Eye (tissue), 1 donor: ENCODE results near the gene DCDC2.
A peak's percentile ranks its signal among the peaks of the same experiment; 100 is the strongest.
"Not testable (repeated sequence)": the region's sequence is repeated elsewhere in the genome, so short reads cannot be mapped to it uniquely, and the experiment has no call there.

Source experiments
- DNase-seq: peaks from one replicate; pipeline ENCODE4 v3.0.0-alpha.2; 2015

DCDC2 gene

GRCh38 chr6:24357336-24358218, at the start of gene DCDC2:
Gene DCDC2 (minus strand): TSS chr6:24358059. CDS start chr6:24357750, 309 bp downstream.
- DNase-seq, result peak; percentile 70

GRCh38 chr6:24405262-24405661, 47.4 kb upstream of the DCDC2 start:
- DNase-seq, result no peak

GRCh38 chr6:24403501-24403824, 45.6 kb upstream of the DCDC2 start:
- DNase-seq, result no peak

GRCh38 chr6:24402697-24403500, 45.0 kb upstream of the DCDC2 start, which contains the start of gene MRS2:
Gene MRS2 (plus strand): TSS chr6:24402936. CDS start chr6:24403047, 111 bp downstream.
- peak; percentile 87 for DNase-seq

GRCh38 chr6:24401458-24401857, 43.6 kb upstream of the DCDC2 start:
- no peak for DNase-seq

GRCh38 chr6:24400045-24401039, 42.5 kb upstream of the DCDC2 start:
- not testable (repeated sequence) for DNase-seq

- DNase-seq, result no peak
Measured at GRCh38 chr6:24397631-24398030, 39.8 kb upstream of the DCDC2 start.

- DNase-seq, result no peak
Measured at GRCh38 chr6:24396824-24397223, 39.0 kb upstream of the DCDC2 start.

- DNase-seq, result no peak
Measured at GRCh38 chr6:24394780-24395437, 37.0 kb upstream of the DCDC2 start.

- DNase-seq, result no peak
Measured at GRCh38 chr6:24394061-24394779, 36.4 kb upstream of the DCDC2 start.

GRCh38 chr6:24391756-24392405, 34.0 kb upstream of the DCDC2 start:
- no peak for DNase-seq

GRCh38 chr6:24391208-24391607, 33.3 kb upstream of the DCDC2 start:
- DNase-seq, result no peak

GRCh38 chr6:24387818-24388217, 30.0 kb upstream of the DCDC2 start:
- DNase-seq, result no peak

GRCh38 chr6:24385536-24386269, 27.8 kb upstream of the DCDC2 start:
- no peak for DNase-seq

- not testable (repeated sequence) for DNase-seq
Measured at GRCh38 chr6:24384369-24385130, 26.7 kb upstream of the DCDC2 start.

GRCh38 chr6:24382891-24383494, 25.1 kb upstream of the DCDC2 start:
- DNase-seq, result not testable (repeated sequence)

- no peak for DNase-seq
Measured at GRCh38 chr6:24382220-24382540, 24.3 kb upstream of the DCDC2 start.

GRCh38 chr6:24381476-24382219, 23.8 kb upstream of the DCDC2 start:
- no peak for DNase-seq
